ENCODE results near the gene SEMA7A.
A peak's percentile ranks its signal among the peaks of the same experiment; 100 is the strongest.
"Not testable (repeated sequence)": the region's sequence is repeated elsewhere in the genome, so short reads cannot be mapped to it uniquely, and the experiment has no call there.

Gene SEMA7A, protein sequence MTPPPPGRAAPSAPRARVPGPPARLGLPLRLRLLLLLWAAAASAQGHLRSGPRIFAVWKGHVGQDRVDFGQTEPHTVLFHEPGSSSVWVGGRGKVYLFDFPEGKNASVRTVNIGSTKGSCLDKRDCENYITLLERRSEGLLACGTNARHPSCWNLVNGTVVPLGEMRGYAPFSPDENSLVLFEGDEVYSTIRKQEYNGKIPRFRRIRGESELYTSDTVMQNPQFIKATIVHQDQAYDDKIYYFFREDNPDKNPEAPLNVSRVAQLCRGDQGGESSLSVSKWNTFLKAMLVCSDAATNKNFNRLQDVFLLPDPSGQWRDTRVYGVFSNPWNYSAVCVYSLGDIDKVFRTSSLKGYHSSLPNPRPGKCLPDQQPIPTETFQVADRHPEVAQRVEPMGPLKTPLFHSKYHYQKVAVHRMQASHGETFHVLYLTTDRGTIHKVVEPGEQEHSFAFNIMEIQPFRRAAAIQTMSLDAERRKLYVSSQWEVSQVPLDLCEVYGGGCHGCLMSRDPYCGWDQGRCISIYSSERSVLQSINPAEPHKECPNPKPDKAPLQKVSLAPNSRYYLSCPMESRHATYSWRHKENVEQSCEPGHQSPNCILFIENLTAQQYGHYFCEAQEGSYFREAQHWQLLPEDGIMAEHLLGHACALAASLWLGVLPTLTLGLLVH

DNA sequence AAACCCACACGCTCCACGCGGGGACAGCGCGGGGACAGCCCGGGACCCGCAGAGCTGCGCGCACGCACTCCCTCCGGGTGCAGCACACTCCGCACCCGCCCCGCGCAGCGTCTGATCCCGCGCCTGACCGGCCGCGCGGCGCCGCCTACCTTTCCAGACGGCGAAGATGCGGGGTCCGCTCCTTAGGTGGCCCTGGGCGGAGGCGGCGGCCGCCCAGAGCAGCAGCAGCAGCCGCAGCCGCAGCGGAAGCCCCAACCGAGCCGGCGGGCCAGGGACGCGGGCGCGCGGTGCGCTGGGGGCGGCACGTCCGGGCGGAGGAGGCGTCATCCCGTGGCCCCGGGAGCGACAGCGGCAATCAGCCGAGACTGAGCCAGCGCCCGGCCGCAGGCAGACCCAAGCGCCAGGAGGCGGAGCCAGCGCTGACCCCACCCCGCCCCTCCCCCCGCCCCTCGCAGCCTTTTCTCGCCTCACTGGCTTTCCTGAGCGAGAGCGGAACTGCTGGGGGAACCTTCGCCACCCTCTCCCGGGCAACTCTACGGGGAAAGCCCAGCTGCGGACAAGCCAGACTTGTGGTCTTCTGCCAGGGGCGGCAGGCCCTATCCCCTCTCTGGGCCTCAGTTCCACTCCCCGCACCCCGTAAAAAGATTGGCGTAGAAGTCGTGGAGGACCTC, at the start of gene SEMA7A:
SEMA7A (minus strand) TSS at position 367 of the 671 bp plus-strand sequence; CDS start at position 327, 40 bp downstream.
- Mint-ChIP-seq H3K4me3 (peak within 1 kb of the TSS; percentile 91 to 94), H3K27me3 (no peaks in the 10 kb centered on the region), H3K27ac (peak within 1 kb of the TSS; percentile 99), H3K4me1 (peaks cover 63 to 84% of the 10 kb centered on the region in 2 donors), H3K9me3 (no peaks in the 10 kb centered on the region), H3K36me3 (peaks cover 43 to 45% of the 10 kb centered on the region in 2 donors)
- peak; percentile 83 for DNase-seq
- peak; percentile 73 to 80 for ATAC-seq (replicated peaks)

- Mint-ChIP-seq H3K27ac (no peak overlapping the region), H3K4me1 (no peaks in the 10 kb centered on the region), H3K36me3 (peaks cover 17 to 24% of the 10 kb centered on the region in 2 donors), H3K9me3 (no peaks in the 10 kb centered on the region), H3K27me3 (no peaks in the 10 kb centered on the region), H3K4me3 (no peak overlapping the region)
- DNase-seq (no peak), ATAC-seq (replicated peaks) (no peak)
These were observed 48.9 kb upstream of the SEMA7A start for GRCh38 chr15:74482661-74483060.

GRCh38 chr15:74480364-74480763, 46.6 kb upstream of the SEMA7A start:
- H3K36me3 Mint-ChIP-seq, result peaks cover 19 to 30% of the 10 kb centered on the region in 2 donors
- DNase-seq; H3K9me3 Mint-ChIP-seq; H3K27ac Mint-ChIP-seq; H3K27me3 Mint-ChIP-seq; H3K4me1 Mint-ChIP-seq; ATAC-seq (replicated peaks); H3K4me3 Mint-ChIP-seq: not testable (repeated sequence)

DNA sequence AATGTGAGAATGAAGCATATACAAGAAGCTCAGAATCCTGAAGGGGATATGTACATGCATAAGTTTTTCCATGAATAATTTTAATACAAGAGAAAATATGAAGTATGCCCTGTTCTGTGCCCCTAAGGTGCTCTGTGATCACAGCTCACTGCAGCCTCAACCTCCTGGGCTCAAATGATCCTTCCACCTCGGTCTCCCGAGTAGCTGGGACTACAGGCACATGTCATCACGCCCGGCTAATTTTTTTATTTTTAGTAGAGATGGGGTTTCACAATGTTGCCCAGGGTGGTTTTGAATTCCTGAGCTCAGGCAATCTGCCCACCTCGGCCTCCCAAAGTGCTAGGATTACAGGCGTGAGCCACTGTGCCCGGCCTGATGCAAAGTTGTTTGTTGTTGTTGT, 37.9 kb upstream of the SEMA7A start:
- H3K4me1 Mint-ChIP-seq; H3K4me3 Mint-ChIP-seq; H3K27ac Mint-ChIP-seq; H3K27me3 Mint-ChIP-seq; DNase-seq; ATAC-seq (replicated peaks); H3K9me3 Mint-ChIP-seq: not testable (repeated sequence)
- H3K36me3 Mint-ChIP-seq, result peaks cover 23 to 34% of the 10 kb centered on the region in 2 donors

DNA sequence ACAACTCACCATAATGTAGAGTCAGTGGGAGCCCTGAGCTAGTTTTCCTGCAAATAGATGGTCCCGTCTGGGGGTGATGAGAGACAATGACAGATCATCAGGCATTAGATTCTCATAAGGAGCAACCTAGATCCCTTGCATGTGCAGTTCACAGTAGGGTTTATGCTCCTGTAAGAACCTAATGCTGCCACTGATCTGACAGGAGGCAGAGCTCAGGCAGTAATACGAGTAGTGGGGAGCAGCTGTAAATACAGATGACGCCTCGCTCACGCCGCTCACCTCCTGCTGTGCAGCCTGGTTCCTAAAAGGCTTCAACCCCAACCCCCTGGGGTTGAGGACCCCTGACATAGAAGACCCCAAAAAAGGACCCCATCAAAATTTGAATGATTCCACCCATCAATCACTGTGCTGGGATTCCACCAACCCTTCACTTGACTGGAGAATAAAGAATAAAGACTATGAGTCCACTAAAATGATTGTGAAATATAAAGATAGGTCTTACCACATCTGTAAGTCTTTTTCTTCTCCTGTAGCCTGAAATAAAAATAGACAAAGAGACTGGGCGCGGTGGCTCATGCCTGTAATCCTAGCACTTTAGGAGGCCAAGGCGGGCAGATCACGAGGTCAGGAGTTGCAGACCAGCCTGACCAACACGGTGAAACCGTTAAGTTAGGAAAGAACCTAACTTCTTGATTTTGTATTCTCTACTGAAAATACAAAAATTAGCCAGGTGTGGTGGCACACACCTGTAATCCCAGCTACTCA, 37.1 kb upstream of the SEMA7A start:
- Mint-ChIP-seq H3K4me1 (peaks cover 0 to under 1% of the 10 kb centered on the region in 2 donors), H3K36me3 (peaks cover 23 to 30% of the 10 kb centered on the region in 2 donors), H3K9me3 (no peaks in the 10 kb centered on the region), H3K27ac (no peak overlapping the region), H3K4me3 (no peak overlapping the region), H3K27me3 (no peaks in the 10 kb centered on the region)
- no peak for ATAC-seq (replicated peaks)
- DNase-seq, result no peak

DNA sequence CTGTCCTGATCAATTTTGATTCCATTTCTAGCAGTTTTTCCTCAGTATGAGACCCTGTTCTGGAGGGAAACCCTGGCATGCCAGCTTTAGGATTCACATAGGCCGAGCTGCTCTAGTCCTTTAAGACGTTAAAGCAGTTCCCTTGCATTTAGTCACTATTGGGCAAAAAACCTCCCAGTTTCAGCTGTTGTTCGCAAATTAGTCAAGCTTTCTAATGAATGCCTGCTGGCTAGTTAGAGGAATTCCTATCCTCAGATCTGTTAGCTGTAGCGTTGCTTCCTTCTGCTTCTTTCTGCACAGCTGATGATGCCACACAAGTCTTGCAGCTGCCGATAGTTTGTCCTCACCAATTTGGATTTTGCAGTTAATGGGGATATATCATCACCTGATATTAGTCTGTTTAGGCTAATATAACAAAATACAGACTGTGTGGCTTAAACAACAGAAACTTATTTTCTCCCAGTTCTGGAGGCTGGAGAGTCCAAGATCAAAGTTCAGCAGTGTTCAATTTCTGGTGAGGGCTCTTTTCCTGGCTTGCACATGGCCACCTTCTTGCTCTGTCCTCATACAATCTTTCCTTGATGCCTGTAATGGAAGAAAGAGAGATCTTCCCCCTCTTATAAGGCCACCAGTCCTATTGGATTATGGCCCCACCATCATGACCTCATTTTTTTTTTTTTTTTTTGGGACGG, 34.7 kb upstream of the SEMA7A start:
- H3K9me3 Mint-ChIP-seq, result peaks cover 5 to 7% of the 10 kb centered on the region in 2 donors
- DNase-seq (no peak), ATAC-seq (replicated peaks) (no peak)
- H3K4me3 Mint-ChIP-seq, result no peak overlapping the region
- no peaks in the 10 kb centered on the region for H3K27me3 Mint-ChIP-seq
- peaks cover 23 to 37% of the 10 kb centered on the region in 2 donors for H3K36me3 Mint-ChIP-seq
- H3K27ac Mint-ChIP-seq, result no peak overlapping the region
- H3K4me1 Mint-ChIP-seq, result peaks cover 11 to 16% of the 10 kb centered on the region in 2 donors

GRCh38 chr15:74466570-74466969, 32.8 kb upstream of the SEMA7A start:
- Mint-ChIP-seq H3K36me3 (peaks cover 24 to 33% of the 10 kb centered on the region in 2 donors), H3K9me3 (peaks cover 5 to 7% of the 10 kb centered on the region in 2 donors), H3K27ac (no peak overlapping the region), H3K4me3 (no peak overlapping the region), H3K4me1 (peaks cover 20 to 28% of the 10 kb centered on the region in 2 donors), H3K27me3 (no peaks in the 10 kb centered on the region)
- no peak for DNase-seq
- ATAC-seq (replicated peaks), result no peak

- ATAC-seq (replicated peaks) (no peak), DNase-seq (no peak)
- Mint-ChIP-seq H3K27me3 (no peaks in the 10 kb centered on the region), H3K9me3 (peaks cover 5 to 7% of the 10 kb centered on the region in 2 donors), H3K4me3 (no peak overlapping the region), H3K36me3 (peaks cover 22 to 26% of the 10 kb centered on the region in 2 donors), H3K4me1 (peaks cover 26 to 37% of the 10 kb centered on the region in 2 donors), H3K27ac (no peak overlapping the region)
These were observed 31.1 kb upstream of the SEMA7A start for GRCh38 chr15:74464897-74465296.

DNA sequence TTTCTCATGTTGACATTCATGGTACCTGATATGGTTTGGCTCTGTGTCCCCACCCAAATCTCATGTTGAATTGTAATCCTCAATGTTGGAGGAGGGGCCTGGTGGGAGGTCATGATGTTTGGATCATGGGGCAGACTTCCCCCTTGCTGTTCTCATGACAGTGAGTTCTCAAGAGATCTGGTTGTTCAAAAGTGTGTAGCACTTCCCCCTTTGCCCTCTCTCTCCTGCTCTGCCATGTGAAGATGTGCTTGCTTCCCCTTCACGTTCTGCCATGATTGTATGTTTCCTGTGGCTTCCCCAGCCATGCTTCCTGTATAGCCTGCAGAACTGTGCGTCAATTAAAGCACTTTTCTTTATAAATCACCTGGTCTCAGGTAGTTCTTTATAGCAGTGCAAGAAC, 30.5 kb upstream of the SEMA7A start:
- Mint-ChIP-seq H3K4me1 (peaks cover 26 to 37% of the 10 kb centered on the region in 2 donors), H3K27ac (no peak overlapping the region), H3K9me3 (peaks cover 5 to 7% of the 10 kb centered on the region in 2 donors), H3K4me3 (peak overlapping the region in 1 of 2 donors; percentile 14), H3K36me3 (peaks cover 21 to 25% of the 10 kb centered on the region in 2 donors), H3K27me3 (no peaks in the 10 kb centered on the region)
- DNase-seq, result no peak
- no peak for ATAC-seq (replicated peaks)

DNA sequence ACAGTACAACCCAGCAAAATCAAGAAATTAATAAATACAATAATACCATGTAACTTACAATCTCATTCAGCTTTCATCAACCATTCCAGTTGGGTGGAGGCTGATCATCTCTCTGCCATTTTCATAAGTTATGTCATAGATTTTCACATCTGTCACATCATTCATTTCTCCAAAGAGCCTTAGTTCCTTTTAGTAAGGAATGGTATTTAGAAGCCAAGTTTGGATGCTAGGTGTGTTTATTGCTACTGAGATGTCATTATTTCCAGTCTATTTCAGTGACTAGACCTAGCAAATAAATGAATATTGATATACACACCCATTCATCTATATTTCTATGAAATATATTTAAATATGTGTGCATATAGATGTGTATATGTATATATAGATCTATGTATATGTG, 29.9 kb upstream of the SEMA7A start:
- H3K36me3 Mint-ChIP-seq, result peaks cover 18 to 23% of the 10 kb centered on the region in 2 donors
- peaks cover 28 to 43% of the 10 kb centered on the region in 2 donors for H3K4me1 Mint-ChIP-seq
- H3K4me3 Mint-ChIP-seq, result no peak overlapping the region
- no peaks in the 10 kb centered on the region for H3K27me3 Mint-ChIP-seq
- no peak overlapping the region for H3K27ac Mint-ChIP-seq
- no peak for DNase-seq
- peaks cover 5 to 7% of the 10 kb centered on the region in 2 donors for H3K9me3 Mint-ChIP-seq
- no peak for ATAC-seq (replicated peaks)

DNA sequence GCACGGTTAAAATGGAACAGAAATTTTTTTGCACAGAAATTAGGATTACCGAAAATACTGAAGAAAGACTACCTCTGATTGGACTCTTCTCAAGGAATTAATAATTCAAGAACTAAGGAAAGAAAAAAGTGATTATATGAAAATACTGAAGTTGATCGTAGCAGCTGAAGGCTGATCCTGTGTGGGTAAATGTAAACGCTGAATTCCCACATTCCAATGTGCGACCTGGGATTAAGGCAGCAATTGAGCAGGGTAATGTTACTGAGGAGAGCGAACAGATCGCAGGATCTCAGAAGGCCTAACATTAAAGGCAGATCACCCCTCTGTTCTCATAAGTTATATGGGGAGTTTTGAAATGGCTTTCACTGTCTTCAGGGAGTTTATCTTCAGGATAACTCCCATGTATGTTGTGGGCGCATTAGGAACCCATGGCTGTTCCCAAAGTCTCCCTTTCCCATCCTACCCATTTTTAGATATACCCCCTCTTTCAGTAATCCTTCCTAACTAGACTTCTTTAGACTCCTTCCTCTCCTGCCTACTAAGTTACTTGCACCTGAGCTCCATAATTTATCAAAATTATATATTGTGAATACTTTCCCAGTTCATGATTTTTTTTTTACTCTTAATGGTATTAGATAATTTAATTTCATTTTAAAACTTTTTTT, 28.2 kb upstream of the SEMA7A start:
- H3K27me3 Mint-ChIP-seq, result no peaks in the 10 kb centered on the region
- H3K27ac Mint-ChIP-seq, result peak overlapping the region; percentile 99
- peaks cover 31 to 46% of the 10 kb centered on the region in 2 donors for H3K4me1 Mint-ChIP-seq
- H3K36me3 Mint-ChIP-seq, result peaks cover 15 to 26% of the 10 kb centered on the region in 2 donors
- no peak for ATAC-seq (replicated peaks)
- H3K4me3 Mint-ChIP-seq, result peak overlapping the region; percentile 99
- H3K9me3 Mint-ChIP-seq, result peaks cover 5 to 7% of the 10 kb centered on the region in 2 donors
- no peak for DNase-seq

- no peaks in the 10 kb centered on the region for H3K27me3 Mint-ChIP-seq
- ATAC-seq (replicated peaks) (peak; percentile 91 to 97), DNase-seq (peak; percentile 93)
- peaks cover 31 to 46% of the 10 kb centered on the region in 2 donors for H3K4me1 Mint-ChIP-seq
- H3K9me3 Mint-ChIP-seq, result peaks cover 5 to 7% of the 10 kb centered on the region in 2 donors
- peaks cover 17 to 29% of the 10 kb centered on the region in 2 donors for H3K36me3 Mint-ChIP-seq
- H3K27ac Mint-ChIP-seq, result peak within 1 kb of the TSS; percentile 99
- peak within 1 kb of the TSS; percentile 99 for H3K4me3 Mint-ChIP-seq
These were observed 27.4 kb upstream of the SEMA7A start, which contains the start of gene UBL7 for GRCh38 chr15:74460871-74461846. UBL7 (minus strand) TSS chr15:74461160; CDS start chr15:74458867, 2,293 bp downstream.

All from stimulated activated naive B cell treated with anti-CD40 and anti-IgM and Interleukin-4, amounts not matched to agents 10 μg/mL and 1 μg/mL and 100 μg/mL, for 72 hours (primary cell).